Measurements from ENCODE around the gene MTX1.

DNA sequence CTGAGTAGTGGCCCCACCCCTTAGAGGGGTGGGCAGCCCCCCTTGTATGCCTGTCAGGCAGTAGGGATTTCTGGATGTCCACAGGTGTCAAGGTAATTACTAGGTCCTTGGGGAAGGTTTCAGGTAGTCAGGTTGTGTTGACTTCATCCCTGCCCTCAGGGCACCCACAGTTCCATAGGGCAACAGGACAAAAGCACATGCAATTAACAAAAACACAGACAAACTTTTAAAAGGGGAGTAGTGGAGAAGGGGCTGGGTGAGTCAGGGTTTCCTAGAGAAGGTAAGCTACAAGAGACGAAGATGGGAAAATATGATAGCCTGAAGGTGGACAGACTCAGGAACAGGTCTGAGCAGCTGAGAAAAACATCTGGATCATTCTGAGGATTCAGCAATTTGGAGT, 49.5 kb upstream of the MTX1 start:
- TF ChIP-seq EZH2 (IDR thresholded peaks at IDR 0.05; ENCODE audit: insufficient read depth, poor library complexity, severe bottlenecking): no peak
- no peak for TF ChIP-seq EZH2phosphoT487 (IDR thresholded peaks at IDR 0.05; ENCODE audit: insufficient read depth, low read depth)

Data from GM23248 (cell line).